Neural cell (in vitro differentiated cells): ENCODE results near the gene SCN2A. TPM values are rescaled to one million over a fixed set of nuclear protein-coding genes. Genes with fewer than 3 reads are reported as not detected.
"Not testable (repeated sequence)": the region's sequence is repeated elsewhere in the genome, so short reads cannot be mapped to it uniquely, and the experiment has no call there.

Experiments
- H2AFZ ChIP-seq: fragments of 200-600, 300-800 bp; sonication (generic), shearing (Covaris generic); 2 replicates; pipeline ENCODE4 v1.6.0; 2014; ENCODE audit warnings: low read depth, mild to moderate bottlenecking, antibody characterized with exemption, low read length, moderate library complexity
- H3F3A ChIP-seq: fragments of 200-600 bp; shearing (Covaris generic); 2 replicates; pipeline ENCODE4 v1.6.1; 2016; ENCODE audit warnings: mild to moderate bottlenecking, moderate library complexity, mixed read lengths, antibody characterized with exemption, low read length; ENCODE audit not compliant: insufficient read depth, poor library complexity, severe bottlenecking
- H3K27ac ChIP-seq: fragments of 200-600, 300-800 bp; sonication (generic), shearing (Covaris generic); 2 replicates; pipeline ENCODE4 v1.5.1; 2014; ENCODE audit warnings: mild to moderate bottlenecking, low read length, moderate library complexity
- H3K27me3 ChIP-seq: fragments of 300-800, 200-600 bp; sonication (generic), shearing (Covaris generic); 2 replicates; pipeline ENCODE4 v1.6.0; 2014; ENCODE audit warnings: mild to moderate bottlenecking, low read depth, low read length, moderate library complexity; ENCODE audit not compliant: insufficient read depth
- H3K36me3 ChIP-seq: fragments of 300-800, 200-600 bp; sonication (generic), shearing (Covaris generic); 2 replicates; pipeline ENCODE4 v1.5.1; 2014; ENCODE audit warnings: mild to moderate bottlenecking, antibody characterized with exemption, low read length, moderate library complexity; ENCODE audit not compliant: insufficient read depth
- H3K4me2 ChIP-seq: fragments of 300-800, 200-600 bp; sonication (generic), shearing (Covaris generic); 2 replicates; pipeline ENCODE4 v1.6.0; 2014; ENCODE audit warnings: mild to moderate bottlenecking, low read length
- H3K4me3 ChIP-seq: fragments of 300-800, 200-600 bp; sonication (generic), shearing (Covaris generic); 2 replicates; pipeline ENCODE4 v1.5.1; 2014; ENCODE audit warnings: mild to moderate bottlenecking, low read length, moderate library complexity
- H3K79me2 ChIP-seq: fragments of 200-600 bp; shearing (Covaris generic); replicated peaks from 2 replicates; pipeline ENCODE4 v1.6.0; 2014; ENCODE audit warnings: mild to moderate bottlenecking, low read length, moderate library complexity; ENCODE audit not compliant: insufficient read depth
- H3K9ac ChIP-seq: fragments of 300-800, 200-600 bp; sonication (generic), shearing (Covaris generic); 2 replicates; pipeline ENCODE4 v1.6.1; 2016; ENCODE audit warnings: mild to moderate bottlenecking, low read length, mixed read lengths
- H3K9me2 ChIP-seq: fragments of 200-600 bp; shearing (Covaris generic); 2 replicates; pipeline ENCODE4 v1.6.1; 2016; ENCODE audit warnings: mild to moderate bottlenecking, low read length, mixed read lengths; ENCODE audit not compliant: insufficient read depth
- H3K9me3 ChIP-seq: fragments of 200-600, 300-800 bp; sonication (generic), shearing (Covaris generic); 2 replicates; pipeline ENCODE4 v1.6.1; 2016; ENCODE audit warnings: mild to moderate bottlenecking, mixed run types, low read length, moderate library complexity, mixed read lengths
- H4K20me1 ChIP-seq: fragments of 200-600 bp; shearing (Covaris generic); 2 replicates; pipeline ENCODE4 v1.6.1; 2016; ENCODE audit warnings: mild to moderate bottlenecking, mixed run types; ENCODE audit not compliant: insufficient read depth
- EP300 ChIP-seq: fragments of 450-650 bp; conservative IDR thresholded peaks from 2 replicates; pipeline ENCODE4 v1.6.1; 2014; ENCODE audit warnings: antibody characterized with exemption, mild to moderate bottlenecking, moderate library complexity; ENCODE audit not compliant: poor library complexity, severe bottlenecking
- EZH2 ChIP-seq: fragments of 200-600, 300-800 bp; shearing (Covaris generic), sonication (generic); IDR thresholded peaks from 2 replicates; pipeline ENCODE4 v1.6.1; 2014; ENCODE audit warnings: antibody characterized with exemption, low read length, borderline replicate concordance, mild to moderate bottlenecking; ENCODE audit not compliant: insufficient read depth, poor library complexity, severe bottlenecking
- MXI1 ChIP-seq: fragments of 450-650 bp; conservative IDR thresholded peaks from 2 replicates; pipeline ENCODE4 v1.6.1; 2014; ENCODE audit warnings: antibody characterized with exemption, mild to moderate bottlenecking; ENCODE audit not compliant: poor library complexity, severe bottlenecking
- POLR2AphosphoS5 ChIP-seq: IDR thresholded peaks from 2 replicates; pipeline ENCODE4 v1.6.1; 2012
- RAD21 ChIP-seq: fragments of 450-650 bp; conservative IDR thresholded peaks from 2 replicates; pipeline ENCODE4 v1.6.1; 2014; ENCODE audit warnings: antibody characterized with exemption, mild to moderate bottlenecking, moderate library complexity
- SMC3 ChIP-seq: fragments of 450-650 bp; conservative IDR thresholded peaks from 2 replicates; pipeline ENCODE4 v1.6.1; 2014; ENCODE audit warnings: antibody characterized with exemption, mild to moderate bottlenecking, moderate library complexity; ENCODE audit not compliant: poor library complexity
- TAF1 ChIP-seq: IDR thresholded peaks from 2 replicates; pipeline ENCODE4 v1.6.1; 2012; ENCODE audit warnings: low read depth
- polyA plus RNA-seq: library from polyadenylated mRNA; depleted of rRNA; stranded (reverse); fragments of >200 nt; gene quantifications from 2 replicates; pipeline ENCODE4 v1.2.3, GENCODE V29; 2014
- TF ChIP-seq, protein P1 (sequence below): fragments of 450-650 bp; IDR thresholded peaks from 2 replicates; pipeline ENCODE4 v1.5.1; 2014; ENCODE audit warnings: antibody characterized with exemption, mild to moderate bottlenecking, moderate library complexity; ENCODE audit not compliant: poor library complexity, severe bottlenecking
- TF ChIP-seq, protein P2 (sequence below): IDR thresholded peaks from 2 replicates; pipeline ENCODE4 v1.6.1; 2012; ENCODE audit warnings: borderline replicate concordance

Gene SCN2A
- polyA plus RNA-seq, 1 donor from 2014 or later: 57.4 TPM

DNA sequence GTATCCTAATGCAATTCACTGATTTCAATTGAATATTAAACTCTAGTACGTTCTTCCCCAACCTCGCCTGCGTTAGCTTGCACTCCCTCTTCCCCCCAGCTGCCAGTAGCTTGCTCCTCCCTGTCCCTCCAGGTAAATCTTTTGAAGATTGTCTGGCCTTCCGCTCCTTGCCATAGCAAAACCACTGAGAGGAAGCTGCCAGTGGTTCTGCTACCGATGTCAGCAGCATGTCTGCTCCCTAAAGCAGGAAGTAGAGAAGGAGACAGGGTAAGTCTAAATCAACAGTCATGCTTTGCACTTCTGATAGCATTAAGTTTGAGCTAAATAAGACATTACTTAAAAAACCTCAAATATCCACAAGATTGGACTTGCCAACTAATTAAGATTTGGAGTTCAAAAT is 89.1 kb downstream of the SCN2A start:
- TF ChIP-seq SMC3 (no peak), MXI1 (no peak), POLR2AphosphoS5 (no peak), EZH2 (no peak), EP300 (no peak), RAD21 (no peak), TAF1 (no peak)
- TF ChIP-seq, protein P1, sequence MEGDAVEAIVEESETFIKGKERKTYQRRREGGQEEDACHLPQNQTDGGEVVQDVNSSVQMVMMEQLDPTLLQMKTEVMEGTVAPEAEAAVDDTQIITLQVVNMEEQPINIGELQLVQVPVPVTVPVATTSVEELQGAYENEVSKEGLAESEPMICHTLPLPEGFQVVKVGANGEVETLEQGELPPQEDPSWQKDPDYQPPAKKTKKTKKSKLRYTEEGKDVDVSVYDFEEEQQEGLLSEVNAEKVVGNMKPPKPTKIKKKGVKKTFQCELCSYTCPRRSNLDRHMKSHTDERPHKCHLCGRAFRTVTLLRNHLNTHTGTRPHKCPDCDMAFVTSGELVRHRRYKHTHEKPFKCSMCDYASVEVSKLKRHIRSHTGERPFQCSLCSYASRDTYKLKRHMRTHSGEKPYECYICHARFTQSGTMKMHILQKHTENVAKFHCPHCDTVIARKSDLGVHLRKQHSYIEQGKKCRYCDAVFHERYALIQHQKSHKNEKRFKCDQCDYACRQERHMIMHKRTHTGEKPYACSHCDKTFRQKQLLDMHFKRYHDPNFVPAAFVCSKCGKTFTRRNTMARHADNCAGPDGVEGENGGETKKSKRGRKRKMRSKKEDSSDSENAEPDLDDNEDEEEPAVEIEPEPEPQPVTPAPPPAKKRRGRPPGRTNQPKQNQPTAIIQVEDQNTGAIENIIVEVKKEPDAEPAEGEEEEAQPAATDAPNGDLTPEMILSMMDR: no peak
- TF ChIP-seq, protein P2, sequence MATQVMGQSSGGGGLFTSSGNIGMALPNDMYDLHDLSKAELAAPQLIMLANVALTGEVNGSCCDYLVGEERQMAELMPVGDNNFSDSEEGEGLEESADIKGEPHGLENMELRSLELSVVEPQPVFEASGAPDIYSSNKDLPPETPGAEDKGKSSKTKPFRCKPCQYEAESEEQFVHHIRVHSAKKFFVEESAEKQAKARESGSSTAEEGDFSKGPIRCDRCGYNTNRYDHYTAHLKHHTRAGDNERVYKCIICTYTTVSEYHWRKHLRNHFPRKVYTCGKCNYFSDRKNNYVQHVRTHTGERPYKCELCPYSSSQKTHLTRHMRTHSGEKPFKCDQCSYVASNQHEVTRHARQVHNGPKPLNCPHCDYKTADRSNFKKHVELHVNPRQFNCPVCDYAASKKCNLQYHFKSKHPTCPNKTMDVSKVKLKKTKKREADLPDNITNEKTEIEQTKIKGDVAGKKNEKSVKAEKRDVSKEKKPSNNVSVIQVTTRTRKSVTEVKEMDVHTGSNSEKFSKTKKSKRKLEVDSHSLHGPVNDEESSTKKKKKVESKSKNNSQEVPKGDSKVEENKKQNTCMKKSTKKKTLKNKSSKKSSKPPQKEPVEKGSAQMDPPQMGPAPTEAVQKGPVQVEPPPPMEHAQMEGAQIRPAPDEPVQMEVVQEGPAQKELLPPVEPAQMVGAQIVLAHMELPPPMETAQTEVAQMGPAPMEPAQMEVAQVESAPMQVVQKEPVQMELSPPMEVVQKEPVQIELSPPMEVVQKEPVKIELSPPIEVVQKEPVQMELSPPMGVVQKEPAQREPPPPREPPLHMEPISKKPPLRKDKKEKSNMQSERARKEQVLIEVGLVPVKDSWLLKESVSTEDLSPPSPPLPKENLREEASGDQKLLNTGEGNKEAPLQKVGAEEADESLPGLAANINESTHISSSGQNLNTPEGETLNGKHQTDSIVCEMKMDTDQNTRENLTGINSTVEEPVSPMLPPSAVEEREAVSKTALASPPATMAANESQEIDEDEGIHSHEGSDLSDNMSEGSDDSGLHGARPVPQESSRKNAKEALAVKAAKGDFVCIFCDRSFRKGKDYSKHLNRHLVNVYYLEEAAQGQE: no peak
- Histone ChIP-seq H3F3A (no peaks in the 10 kb centered on the region), H3K9me2 (no peaks in the 10 kb centered on the region), H3K27me3 (no peaks in the 10 kb centered on the region), H3K79me2 (no peaks in the 10 kb centered on the region), H3K9ac (no peak overlapping the region), H3K36me3 (peaks cover 5% of the 10 kb centered on the region), H2AFZ (no peak overlapping the region), H3K4me3 (no peak overlapping the region), H4K20me1 (no peaks in the 10 kb centered on the region), H3K4me2 (no peak overlapping the region), H3K9me3 (no peaks in the 10 kb centered on the region), H3K27ac (no peak overlapping the region)

DNA sequence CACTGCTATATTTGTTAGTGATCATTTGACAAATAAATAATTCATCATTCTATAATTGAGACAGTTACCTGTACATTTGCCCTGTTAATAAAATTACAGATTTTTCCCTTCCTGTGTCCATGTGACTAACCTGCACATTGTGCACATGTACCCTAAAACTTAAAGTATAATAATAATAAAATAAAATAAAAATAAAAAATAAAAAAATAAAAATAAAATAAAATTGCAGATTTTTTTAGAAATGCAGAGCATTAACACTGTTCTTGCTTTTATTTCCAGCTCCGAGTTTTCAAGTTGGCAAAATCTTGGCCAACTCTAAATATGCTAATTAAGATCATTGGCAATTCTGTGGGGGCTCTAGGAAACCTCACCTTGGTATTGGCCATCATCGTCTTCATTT is 105.1 kb downstream of the SCN2A start:
- H3K4me3 ChIP-seq, H3K9ac ChIP-seq, H3K27me3 ChIP-seq, H3K9me2 ChIP-seq, H2AFZ ChIP-seq, H3F3A ChIP-seq, H3K79me2 ChIP-seq, H4K20me1 ChIP-seq, H3K27ac ChIP-seq, H3K4me2 ChIP-seq, H3K9me3 ChIP-seq, H3K36me3 ChIP-seq: not testable (repeated sequence)

DNA sequence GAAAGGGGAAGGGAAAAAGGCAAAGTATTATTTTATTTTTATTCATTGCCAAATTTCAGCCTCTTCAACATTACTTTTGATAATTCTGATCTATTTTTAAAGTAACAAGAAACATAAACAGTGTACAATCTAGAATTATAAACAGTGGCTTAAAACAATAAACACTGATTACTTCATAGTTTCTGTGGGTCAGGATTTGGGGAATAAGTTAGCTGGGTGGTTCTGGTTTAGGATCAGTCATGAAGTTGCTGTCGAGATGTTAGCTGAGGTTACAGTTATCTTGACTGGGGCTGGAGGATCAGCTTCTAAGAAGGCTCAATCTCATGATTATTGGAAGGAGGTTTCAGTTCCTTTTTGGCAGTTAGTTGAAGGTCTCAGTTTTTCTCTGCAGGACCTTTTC is 109.2 kb downstream of the SCN2A start:
- no peaks in the 10 kb centered on the region for H3K36me3 ChIP-seq
- no peaks in the 10 kb centered on the region for H4K20me1 ChIP-seq
- no peak for TF ChIP-seq TAF1
- no peak for TF ChIP-seq RAD21
- TF ChIP-seq MXI1: no peak
- TF ChIP-seq, protein P2: no peak
- TF ChIP-seq, protein P1: no peak
- TF ChIP-seq SMC3: no peak
- no peak for TF ChIP-seq POLR2AphosphoS5
- no peak for TF ChIP-seq EP300
- no peak for TF ChIP-seq EZH2
- H3K9me2 ChIP-seq: no peaks in the 10 kb centered on the region
- no peak overlapping the region for H3K27ac ChIP-seq
- no peak overlapping the region for H3K9ac ChIP-seq
- no peaks in the 10 kb centered on the region for H3K27me3 ChIP-seq
- no peak overlapping the region for H3K4me2 ChIP-seq
- H2AFZ ChIP-seq: no peak overlapping the region
- no peaks in the 10 kb centered on the region for H3F3A ChIP-seq
- H3K9me3 ChIP-seq: no peaks in the 10 kb centered on the region
- H3K79me2 ChIP-seq: no peaks in the 10 kb centered on the region
- H3K4me3 ChIP-seq: no peak overlapping the region
